Activated CD4-positive, alpha-beta T cell treated with anti-CD3 and anti-CD28 coated beads, Interleukin-2, amount 50 U/mL, for 16 hours (primary cell): Measurements from ENCODE around the gene ADGRA1.
"Not testable (repeated sequence)": the region's sequence is repeated elsewhere in the genome, so short reads cannot be mapped to it uniquely, and the experiment has no call there.

Source experiments
- DNase-seq: peaks from one replicate; pipeline ENCODE4 v3.0.0-alpha.2; 2020

Gene ADGRA1, protein sequence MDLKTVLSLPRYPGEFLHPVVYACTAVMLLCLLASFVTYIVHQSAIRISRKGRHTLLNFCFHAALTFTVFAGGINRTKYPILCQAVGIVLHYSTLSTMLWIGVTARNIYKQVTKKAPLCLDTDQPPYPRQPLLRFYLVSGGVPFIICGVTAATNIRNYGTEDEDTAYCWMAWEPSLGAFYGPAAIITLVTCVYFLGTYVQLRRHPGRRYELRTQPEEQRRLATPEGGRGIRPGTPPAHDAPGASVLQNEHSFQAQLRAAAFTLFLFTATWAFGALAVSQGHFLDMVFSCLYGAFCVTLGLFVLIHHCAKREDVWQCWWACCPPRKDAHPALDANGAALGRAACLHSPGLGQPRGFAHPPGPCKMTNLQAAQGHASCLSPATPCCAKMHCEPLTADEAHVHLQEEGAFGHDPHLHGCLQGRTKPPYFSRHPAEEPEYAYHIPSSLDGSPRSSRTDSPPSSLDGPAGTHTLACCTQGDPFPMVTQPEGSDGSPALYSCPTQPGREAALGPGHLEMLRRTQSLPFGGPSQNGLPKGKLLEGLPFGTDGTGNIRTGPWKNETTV

DNA sequence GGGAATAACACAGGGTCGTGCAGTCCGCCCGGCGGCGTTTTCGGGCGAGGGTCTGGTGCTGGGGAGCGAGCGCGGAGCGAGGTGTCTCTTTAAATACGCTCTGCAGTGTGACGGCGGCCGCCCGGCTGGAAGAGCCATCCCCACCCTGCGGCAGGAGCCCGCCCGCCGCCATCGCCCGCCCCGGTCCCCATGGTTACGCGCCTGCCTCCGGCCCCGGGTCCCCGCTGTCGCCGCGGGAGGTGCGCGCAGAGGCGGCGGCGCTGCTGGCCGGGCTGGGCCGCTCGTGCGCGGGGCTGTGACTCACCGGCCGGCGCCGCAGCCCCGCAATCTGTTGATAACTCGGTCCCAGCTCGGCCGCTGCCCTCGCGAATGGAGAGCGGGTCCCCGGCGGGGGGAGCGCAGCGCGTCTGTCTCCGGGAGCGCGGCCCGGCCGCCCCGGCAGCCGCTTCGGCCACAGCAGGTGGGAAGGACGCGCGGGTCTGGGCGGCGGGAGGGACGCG is at the start of gene ADGRA1:
TSS of gene ADGRA1 (plus strand) at position 246 of the 500 bp plus-strand sequence. CDS start 986 bp downstream, outside the sequence.
- no peak for DNase-seq

DNA sequence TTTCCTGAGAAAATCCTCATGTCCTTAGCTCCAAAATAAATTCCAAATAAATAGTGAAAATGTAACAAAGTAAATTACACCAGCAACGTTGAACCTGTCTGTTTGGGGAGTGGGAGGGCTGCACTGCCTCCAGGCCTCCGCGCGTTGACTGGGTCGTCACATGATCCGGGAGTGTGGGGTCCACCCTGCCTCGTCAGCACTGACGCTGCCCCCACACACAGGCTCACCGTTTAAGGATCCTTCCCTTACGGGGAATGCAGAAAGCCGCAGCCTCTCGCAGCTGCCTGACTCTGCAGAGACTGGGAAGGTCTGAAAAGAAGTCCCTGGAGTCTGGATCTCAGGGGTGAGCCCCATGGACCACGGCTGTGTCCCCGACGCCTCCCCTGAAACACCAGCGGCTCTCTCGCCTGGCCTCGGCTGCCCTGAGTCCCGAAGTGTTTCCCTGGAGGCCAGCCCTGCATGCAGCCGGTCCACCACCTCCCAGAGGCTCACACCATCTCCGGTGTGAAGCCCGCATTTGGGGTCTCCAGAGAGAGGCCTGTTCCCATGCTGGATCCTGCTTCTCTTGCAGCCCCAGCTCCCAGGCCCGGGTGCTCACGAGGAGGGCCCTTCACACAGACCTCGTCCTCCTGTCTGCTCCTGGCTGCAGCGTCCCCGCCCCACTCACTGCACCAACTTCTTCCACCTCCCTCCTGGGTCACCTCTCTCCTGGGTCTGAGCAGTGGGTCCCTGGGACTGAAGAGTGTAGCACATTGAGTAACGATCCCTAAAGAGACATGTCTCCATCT is 49.5 kb upstream of the ADGRA1 start:
- DNase-seq, result no peak

DNA sequence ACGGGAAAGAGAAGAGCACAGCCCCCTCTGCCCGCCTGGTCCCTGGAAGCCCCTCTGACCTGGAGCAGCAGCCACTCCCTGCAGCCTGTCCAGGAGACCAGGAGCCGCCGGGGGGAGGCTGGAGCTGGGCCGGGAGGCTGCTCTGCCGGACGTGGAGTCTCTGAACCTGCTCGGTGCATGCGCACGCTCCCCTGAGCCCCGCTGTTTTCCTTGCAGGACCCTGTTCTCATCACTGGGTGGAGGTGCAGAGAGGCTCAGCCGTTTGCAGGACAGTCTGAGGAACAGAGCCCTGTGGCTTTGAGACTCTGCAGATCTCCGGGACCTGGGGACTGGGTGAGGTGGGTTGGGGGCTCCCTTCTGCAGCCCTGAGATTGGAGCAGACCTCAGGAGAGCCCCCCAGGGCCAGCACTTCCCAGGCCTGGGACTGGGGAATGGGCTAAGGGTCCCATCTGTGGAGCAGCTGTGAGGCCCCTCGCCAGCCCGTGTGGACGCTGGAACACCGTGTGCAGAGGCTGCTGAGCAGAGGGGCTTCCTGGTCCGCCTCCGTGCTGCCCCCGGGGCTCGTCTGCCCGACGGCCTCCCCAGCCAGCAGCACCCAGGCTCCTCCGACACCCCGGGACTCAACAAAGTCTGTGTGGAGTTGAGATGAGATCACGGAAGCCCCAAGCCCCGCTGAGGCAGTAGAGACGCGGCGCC is 48.5 kb upstream of the ADGRA1 start:
- DNase-seq, result no peak

DNA sequence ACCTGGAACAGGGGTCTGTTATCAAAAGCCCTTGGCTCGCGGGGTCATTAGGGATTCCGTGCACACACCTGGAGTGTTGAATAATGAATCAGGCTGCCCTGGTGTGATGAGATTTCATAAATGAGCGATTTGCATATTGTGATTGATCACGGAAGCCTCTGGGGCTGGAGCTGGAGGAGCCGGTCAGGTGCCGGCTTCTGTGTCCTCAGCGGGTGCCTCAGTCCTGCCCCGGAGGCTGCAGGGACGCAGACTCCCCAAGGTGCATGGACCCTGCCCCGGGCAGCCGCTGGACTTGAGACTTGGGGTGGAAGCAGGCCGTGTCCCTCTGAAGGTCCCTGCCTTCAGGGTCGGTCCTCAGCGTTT is 47.9 kb upstream of the ADGRA1 start:
- no peak for DNase-seq

DNA sequence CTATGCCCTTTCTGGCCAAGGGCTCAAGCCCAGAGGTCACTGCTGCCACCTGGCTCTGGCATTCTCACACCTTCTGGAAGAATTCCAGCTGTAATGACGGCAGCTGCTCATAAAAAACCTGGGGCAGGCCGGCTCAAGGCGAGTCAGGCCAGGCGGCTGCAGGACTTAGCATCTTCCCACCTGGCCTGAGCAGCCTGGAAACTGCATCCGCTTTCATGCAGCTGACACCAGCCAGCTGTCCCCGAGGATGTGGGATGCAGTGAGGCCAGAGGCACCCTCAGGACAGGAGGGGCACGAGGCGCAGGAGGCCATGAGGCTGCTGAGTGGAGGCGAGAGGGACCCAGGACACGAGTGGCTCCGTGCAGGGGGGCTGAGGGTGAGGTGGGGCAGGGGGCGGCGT is 47.5 kb upstream of the ADGRA1 start:
- no peak for DNase-seq

DNA sequence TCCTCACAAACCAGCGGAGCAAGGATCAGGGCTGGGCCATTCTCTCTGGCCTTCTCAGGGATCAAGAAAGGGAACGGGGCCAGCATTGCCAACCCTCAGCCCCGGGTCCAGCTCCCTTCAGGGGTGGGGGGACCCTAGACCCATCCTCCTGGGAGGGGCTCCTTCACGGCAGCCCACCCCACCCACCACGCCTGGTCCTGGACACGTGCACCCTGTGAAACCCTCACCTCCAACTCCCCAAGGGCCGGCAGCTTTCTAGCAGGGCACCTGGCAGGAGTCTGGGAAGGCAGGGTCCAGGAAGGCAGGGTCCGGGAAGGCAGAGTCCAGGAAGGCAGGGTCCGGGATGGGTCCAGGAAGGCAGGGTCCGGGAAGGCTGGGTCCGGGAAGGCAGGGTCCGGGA is 46.6 kb upstream of the ADGRA1 start:
- DNase-seq, result no peak

DNA sequence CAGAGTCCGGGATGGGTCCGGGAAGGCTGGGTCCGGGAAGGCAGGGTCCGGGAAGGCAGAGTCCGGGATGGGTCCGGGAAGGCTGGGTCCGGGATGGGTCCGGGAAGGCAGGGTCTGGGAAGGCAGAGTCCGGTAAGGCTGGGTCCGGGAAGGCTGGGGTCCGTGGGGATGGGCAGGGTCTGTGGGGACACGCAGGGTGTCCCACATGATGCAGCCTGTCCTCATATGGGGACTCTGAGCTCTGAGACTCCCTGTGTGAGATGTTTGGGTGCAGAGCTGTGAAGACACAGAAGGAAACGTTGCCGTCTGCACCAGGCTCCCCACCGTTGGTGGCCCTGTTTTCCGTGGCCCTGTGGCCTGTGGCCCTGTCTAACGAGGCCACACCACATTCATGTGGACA is 45.7 kb upstream of the ADGRA1 start:
- DNase-seq, result no peak

DNA sequence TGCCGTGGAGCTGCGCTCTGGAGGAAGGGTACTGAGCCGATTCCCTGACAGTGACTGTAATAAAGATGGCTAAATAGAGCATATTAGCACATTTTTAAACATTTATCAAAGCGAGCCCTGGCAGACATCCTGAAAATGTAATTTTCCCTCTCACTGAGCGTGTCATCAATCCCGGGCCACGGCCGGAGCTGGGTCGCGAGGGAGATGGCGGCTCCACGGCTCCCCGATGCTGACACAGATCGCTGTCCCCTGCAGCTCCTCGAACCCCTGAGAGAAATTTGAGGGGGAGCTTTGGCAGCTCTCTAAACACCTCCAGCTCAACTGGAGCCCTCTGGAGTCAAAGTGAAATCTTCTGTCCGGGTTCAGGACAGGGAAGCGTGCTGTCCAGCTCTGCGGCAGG is 44.9 kb upstream of the ADGRA1 start:
- DNase-seq, result no peak

DNA sequence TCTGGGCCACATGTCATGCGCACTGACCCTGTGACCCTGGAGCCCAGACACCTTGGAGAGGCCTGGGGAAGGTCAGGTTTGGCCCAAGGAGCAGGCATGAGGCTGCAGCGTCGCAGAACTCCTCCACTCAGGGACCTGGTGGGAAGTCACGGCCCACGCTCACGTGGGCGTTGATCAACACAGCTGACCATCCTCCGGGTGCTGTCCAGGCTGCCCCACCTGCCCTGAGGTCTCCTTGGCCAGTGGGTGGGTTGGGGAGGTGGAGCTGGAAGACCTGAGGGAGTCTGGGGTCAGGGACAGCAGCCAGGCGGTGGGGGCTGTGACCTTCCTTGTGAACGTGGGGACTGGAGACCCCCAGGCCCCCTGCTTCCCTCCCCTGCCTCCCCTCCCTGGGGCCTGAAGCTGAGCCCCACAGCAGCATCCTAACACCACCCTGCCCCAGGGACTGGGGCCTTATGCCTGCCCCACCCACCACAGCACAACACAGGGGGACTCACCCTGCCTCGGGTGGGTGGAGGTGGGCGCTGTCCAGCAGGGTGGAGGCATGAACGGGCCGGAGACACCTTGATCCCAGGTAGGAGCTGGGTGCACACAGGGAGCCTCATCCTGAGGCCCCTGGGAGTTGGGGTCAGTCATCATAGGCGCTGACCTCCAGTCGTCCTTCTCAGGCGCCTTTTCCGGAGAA is 44.0 kb upstream of the ADGRA1 start:
- DNase-seq, result no peak

DNA sequence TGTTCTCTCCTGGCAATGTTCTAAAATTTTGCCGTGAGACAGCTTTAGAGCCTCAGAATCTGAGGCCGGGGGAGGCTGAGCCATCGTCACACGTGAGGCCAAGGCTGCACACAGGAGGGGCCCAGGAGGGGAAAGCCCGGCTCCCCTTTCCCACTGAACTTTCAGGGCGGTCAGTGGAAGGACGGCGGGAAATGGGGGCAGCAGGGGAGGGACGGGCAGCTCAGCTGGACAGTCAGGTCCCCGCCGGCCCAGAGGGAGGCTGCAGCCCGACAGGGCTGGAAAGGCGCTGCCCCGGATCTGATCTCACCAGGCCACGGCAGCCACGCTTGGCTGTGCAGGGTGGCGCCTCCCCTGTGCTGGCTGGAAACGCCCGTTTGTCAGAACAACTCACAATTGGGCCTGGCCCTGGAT is 43.3 kb upstream of the ADGRA1 start:
- no peak for DNase-seq

DNA sequence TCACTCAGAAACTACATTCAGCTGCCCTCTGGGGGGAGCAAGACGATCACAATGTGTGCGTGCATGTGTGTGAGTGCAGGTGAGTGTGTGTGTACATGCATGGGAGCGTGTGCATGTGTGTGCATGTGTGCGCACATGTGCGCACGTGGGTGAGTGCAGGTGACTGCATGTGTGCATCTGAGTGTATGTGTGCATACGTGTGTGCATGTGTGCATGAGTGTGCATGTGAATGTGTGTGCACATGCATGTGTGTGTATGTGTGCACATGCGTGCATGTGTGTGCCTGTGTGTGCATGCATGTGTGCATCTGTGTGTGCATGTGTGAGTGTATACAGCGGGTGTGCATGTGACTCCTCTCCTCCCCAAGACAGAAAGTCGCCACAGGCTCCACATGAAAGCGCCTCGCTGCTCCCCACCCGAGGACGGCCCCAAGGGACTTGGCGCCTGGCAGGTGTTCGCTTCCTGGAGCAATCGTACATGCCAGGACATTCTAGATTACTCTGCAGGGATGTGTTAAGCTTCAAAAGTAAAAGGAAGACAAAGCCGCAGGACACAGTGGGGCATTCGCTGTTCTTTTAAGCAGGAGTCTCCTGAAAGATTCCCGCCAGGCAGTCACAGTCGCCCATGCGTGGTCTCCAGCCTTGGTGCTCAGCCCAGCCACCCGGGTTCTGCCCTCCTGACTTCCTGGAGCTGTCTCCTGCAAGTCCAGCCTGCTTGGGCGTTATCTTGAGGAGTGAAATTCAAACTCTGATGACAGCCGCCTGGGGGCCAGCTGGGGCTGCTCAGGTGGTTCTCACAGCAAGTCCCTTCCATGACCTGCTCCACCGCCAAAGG is 42.0 kb upstream of the ADGRA1 start:
- no peak for DNase-seq

DNA sequence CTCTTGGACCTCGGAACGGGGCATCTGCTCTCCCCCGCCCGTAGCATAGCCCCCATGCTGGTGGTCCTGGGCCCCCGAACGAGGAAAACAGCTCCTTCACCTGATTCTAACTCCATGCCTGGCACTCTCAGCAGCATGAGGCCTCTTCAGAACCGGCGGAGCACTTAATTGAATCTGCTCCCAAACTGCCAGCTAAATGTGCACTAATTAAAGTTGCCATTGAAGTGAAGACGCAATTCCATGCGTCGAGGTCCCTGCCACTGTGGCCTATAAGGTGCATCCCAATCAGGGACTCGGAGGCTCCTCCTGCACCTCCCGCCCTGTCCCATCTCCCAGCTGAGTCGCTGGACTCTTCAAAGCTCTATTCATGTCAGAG is 41.3 kb upstream of the ADGRA1 start:
- DNase-seq, result no peak

DNA sequence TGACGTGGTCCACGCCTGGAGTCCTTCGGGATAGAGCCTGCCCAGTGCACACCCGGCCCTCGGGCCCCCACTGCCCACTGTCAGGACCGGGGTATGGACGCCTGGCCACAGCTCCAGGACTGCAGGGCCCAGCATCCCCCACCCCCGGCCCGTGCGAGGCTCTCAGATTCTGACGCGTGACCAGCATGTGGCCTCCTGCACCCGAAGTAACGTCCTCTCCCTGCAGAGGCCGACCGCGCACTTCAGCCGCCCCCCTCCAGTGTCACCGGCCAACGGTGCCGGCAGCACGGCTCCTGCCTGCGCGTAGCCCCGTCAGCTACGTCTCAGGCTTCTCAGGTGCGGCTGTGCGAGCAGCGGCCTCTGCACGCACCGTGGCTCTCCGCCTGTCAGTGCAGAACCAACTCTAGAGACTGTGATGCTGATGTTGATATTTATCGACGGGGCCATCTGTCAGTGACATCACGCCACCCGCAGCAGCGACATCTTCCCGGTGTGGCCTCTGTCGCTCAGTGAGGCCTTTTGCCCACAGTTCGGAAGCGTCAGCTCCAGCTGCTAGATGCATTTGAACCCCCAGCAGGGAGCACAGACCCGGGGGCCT is 40.1 kb upstream of the ADGRA1 start:
- no peak for DNase-seq

DNA sequence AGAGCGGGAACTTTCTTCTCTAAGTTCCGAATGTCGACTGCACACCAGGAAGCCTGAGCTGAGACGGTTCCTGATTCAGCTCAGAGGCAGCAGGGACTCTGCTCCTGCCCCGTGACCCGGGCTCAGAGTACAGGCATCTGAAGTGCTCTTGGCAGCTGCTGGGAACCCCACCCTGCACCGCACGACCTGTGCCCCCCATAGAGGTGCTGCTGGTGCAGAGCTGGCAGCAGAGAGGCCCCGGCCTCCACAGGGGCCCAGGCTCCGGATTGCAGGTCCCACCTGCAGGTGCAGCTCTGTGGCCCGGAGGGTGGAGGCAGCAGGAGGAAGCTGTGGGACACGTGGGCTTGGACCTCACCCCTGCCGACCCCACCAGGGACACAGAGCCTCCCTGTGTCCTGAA is 39.5 kb upstream of the ADGRA1 start:
- no peak for DNase-seq

DNA sequence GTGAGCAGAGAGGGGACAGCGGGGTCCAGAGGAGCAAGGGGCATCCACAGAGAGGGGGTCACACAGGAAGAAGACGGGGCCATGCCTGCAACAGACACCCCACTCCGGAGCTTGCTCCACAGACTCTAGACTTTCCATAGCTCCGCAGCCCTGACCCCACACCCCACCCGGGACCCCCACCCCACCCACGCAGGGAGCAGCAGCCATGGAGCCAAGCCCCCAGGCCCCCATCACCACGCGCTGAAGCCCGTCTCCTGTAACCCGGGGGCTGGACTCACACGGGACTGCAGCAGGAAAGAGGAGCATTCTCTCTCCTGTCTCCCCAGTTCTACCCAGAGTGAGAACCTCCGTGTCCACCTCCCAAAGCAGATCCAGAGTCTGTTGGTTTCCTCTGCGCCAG is 38.8 kb upstream of the ADGRA1 start:
- no peak for DNase-seq

DNA sequence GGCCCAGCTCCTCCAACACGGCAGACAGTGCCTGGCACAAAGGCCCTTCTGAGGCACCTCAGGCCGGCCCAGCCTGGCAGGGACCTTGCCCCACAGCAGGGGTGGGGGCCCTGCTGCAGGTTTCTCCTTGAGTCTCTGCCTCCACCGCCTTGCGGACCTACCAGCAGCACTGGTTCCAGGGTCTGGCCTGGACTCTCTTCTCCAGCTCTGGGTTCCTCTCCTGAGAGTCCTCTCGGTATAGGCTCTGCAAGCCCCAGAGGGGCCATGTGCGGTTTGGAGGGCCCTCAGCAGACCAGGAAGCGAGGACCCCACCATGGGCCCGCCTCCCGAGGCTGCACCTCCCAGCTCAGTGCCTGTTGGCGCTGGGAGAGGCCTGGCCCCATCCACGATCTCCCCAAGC is 38.1 kb upstream of the ADGRA1 start:
- DNase-seq, result no peak

DNA sequence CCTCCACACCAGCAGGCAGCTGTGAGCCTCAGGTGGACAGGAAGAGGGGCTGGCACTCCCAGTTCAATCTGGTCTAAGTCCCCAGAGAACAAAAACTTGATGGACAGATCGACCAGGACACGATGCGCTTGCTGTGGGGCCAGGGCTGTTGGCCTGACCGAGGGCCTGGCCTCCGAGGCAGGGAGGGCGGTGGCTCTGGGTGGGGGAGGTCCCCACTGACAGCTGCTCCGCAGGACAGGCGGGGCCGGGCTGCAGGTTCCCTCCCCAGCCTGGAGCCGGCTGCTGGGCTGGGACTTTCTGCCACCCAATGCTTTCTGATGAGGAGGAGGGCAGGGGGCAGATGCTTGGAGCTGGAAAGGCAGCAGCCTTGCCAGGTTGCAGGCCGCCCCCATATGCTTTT is 37.4 kb upstream of the ADGRA1 start:
- DNase-seq, result no peak

DNA sequence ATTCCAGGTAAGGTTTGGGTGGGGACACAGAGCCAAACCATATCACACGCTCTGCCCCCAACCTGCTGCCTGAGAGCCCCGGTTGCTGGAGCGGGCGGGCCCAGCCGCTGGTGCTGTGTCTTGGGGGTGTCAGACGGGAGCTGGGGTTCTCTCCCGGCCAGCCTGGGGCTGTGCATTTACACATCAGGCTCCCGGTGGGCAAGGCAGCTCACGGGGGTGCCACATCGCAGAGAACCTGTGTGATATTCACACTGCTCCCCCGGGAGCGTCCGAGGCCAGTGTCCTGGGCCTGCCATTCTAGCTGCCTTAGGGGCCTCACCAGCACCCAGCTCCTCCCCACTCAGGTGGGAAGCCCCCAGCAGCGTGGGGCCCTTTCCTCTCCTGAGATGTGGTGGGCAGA is 35.6 kb upstream of the ADGRA1 start:
- no peak for DNase-seq

DNA sequence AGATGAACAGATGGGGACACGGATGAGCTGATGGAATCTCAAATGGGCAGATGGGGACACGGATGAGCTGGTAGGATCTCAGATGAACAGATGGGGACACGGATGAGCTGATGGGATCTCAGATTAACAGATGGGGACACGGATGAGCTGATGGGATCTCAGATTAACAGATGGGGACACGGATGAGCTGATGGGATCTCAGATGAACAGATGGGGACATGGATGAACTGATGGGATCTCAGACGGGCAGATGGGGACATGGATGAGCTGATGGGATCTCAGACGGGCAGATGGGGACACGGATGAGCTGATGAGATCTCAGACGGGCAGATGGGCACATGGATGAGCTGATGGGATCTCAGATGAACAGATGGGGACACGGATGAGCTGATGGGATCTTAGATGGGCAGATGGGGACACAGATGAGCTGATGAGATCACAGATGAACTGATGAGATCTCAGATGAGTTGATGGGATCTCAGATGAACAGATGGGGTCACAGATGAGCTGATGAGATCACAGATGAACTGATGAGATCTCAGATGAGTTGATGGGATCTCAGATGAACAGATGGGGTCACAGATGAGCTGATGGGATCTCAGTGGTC is 34.1 kb upstream of the ADGRA1 start:
- DNase-seq, result not testable (repeated sequence)

DNA sequence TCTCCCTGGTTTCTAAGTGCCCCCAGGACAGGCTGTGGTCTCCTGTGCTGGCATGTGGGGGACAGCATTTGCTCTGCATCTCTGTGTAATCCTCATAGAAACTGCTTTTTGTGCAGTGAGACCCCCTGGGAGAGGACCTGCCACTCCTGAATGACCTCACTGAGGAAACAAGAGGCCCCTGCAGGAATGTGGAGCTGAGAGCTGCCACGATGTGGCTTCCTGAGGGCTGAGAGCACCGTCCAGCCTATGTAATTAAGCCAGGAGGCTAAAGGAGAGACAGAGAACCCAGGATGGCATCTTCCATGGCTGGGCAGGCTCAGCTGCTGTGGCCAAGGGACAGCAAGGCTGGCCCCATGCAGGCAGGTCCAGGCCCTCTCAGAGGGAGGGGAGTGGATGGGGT is 32.3 kb upstream of the ADGRA1 start:
- no peak for DNase-seq

DNA sequence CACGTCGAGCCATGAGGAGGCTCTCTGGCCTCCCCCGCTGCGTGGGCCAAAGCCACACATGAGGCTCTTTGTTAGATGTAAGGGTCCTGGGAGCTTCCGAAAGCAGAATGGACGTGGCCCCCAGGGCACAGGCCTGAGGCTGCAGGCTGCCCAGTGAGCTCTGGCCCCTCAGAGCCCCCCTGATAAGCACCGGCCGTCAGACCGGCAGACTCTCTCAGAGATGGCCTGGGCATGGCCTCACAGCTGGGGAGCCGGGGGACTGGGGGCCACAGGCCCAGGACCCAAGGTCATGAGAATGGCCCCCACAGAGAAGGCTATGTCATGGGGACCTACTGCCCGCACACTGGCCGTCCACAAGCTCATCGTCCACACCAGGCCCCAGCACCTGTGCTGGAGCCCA is 31.7 kb upstream of the ADGRA1 start:
- DNase-seq, result no peak
